SK-N-SH (cell line): Measurements from ENCODE around the gene GPR137. TPM values are rescaled to one million over a fixed set of nuclear protein-coding genes. Genes with fewer than 3 reads are reported as not detected.

ENCODE experiments used
- CTCF ChIA-PET: fragments of 300-600, 350-600 bp; formaldehyde crosslinking; extraction: SDS; loops from one replicate; lab custom pipeline; 2021; lab: Yijun Ruan, JAX
- POLR2A ChIA-PET: fragments of 350-600 bp; sonication (Branson Sonifier 250); formaldehyde crosslinking; extraction: SDS; loops from one replicate; lab custom pipeline; 2020; ENCODE audit warnings: antibody characterized with exemption, inconsistent platforms; lab: Yijun Ruan, JAX
- DNase-seq: peaks from one replicate; pipeline ENCODE4 v3.0.0; 2012
- H2AFZ ChIP-seq: fragments of 200-600 bp; sonication (generic); 2 replicates; pipeline ENCODE4 v1.8.1; 2016; ENCODE audit warnings: antibody characterized with exemption, mild to moderate bottlenecking, low read depth
- H3F3A ChIP-seq: fragments of 200-600 bp; sonication (generic); replicated peaks from 2 replicates; pipeline ENCODE3; 2016; ENCODE audit warnings: antibody characterized with exemption, mild to moderate bottlenecking; ENCODE audit not compliant: insufficient read depth
- H3K27ac ChIP-seq, 2 experiments: fragments of 200-500 bp in 1 of 2; fragments of 200-600 bp in 1 of 2; sonication (Bioruptor generic) in 1 of 2; sonication (generic), shearing (Covaris generic) in 1 of 2; 2 replicates each; pipeline versions ENCODE4 v1.5.1 to v1.6.1; 2014 to 2016; ENCODE audit warnings: low read depth in 2 of 2, inconsistent platforms in 1 of 2, low read length in 1 of 2, mild to moderate bottlenecking in 1 of 2, mixed read lengths in 1 of 2
- H3K27me3 ChIP-seq: fragments of 200-600 bp; sonication (generic), shearing (Covaris generic); 2 replicates; pipeline ENCODE4 v1.6.1; 2016; ENCODE audit warnings: mixed run types; ENCODE audit not compliant: insufficient read depth
- H3K36me3 ChIP-seq, 2 experiments: fragments of 200-500 bp in 1 of 2; fragments of 200-600 bp in 1 of 2; sonication (Bioruptor generic) in 1 of 2; sonication (generic) in 1 of 2; replicated peaks in 1 of 2; 2 replicates each; pipeline versions ENCODE3 to v1.5.1; 2014 to 2016; ENCODE audit warnings: low read length in 1 of 2, mild to moderate bottlenecking in 1 of 2; ENCODE audit not compliant: insufficient read depth in 2 of 2, control insufficient read depth in 1 of 2
- H3K4me1 ChIP-seq, 2 experiments: fragments of 200-500 bp in 1 of 2; fragments of 200-600 bp in 1 of 2; sonication (Bioruptor generic) in 1 of 2; sonication (generic), shearing (Covaris generic) in 1 of 2; 2 replicates each; pipeline versions ENCODE4 v1.5.1 to v1.6.1; 2014 to 2016; ENCODE audit warnings: low read depth in 1 of 2, low read length in 1 of 2, mixed run types in 1 of 2; ENCODE audit not compliant: insufficient read depth in 2 of 2, control insufficient read depth in 1 of 2
- H3K4me2 ChIP-seq: fragments of 200-600 bp; sonication (generic), shearing (Covaris generic); 2 replicates; pipeline ENCODE4 v1.6.1; 2017; ENCODE audit warnings: mixed run types
- H3K4me3 ChIP-seq, 2 experiments: fragments of 200-500 bp in 1 of 2; fragments of 200-600 bp in 1 of 2; sonication (Bioruptor generic) in 1 of 2; sonication (generic), shearing (Covaris generic) in 1 of 2; 2 replicates each; pipeline versions ENCODE4 v1.5.1 to v1.8.1; 2014 to 2016; ENCODE audit warnings: low read depth in 2 of 2, inconsistent platforms in 1 of 2, low read length in 1 of 2, mild to moderate bottlenecking in 1 of 2, mixed read lengths in 1 of 2, moderate library complexity in 1 of 2
- H3K79me2 ChIP-seq: fragments of 200-600 bp; sonication (generic); 2 replicates; pipeline ENCODE4 v1.8.1; 2017; ENCODE audit warnings: mild to moderate bottlenecking; ENCODE audit not compliant: insufficient read depth
- H3K9ac ChIP-seq: fragments of 200-600 bp; sonication (generic); 2 replicates; pipeline ENCODE4 v1.6.1; 2017; ENCODE audit warnings: mixed run types
- H3K9me2 ChIP-seq: fragments of 200-600 bp; sonication (generic); 2 replicates; pipeline ENCODE4 v1.6.1; 2017; ENCODE audit warnings: mixed run types
- H3K9me3 ChIP-seq: fragments of 200-600 bp; sonication (generic); 2 replicates; pipeline ENCODE4 v1.6.1; 2017; ENCODE audit warnings: mixed run types, mild to moderate bottlenecking, moderate library complexity
- H4K20me1 ChIP-seq: fragments of 200-600 bp; sonication (generic); 2 replicates; pipeline ENCODE4 v1.6.1; 2017; ENCODE audit warnings: mild to moderate bottlenecking, mixed run types; ENCODE audit not compliant: insufficient read depth
- CHD2 ChIP-seq: fragments of 150-350 bp; IDR thresholded peaks from 2 replicates; pipeline ENCODE4 v1.6.1; 2018; ENCODE audit warnings: low read length; ENCODE audit not compliant: partially characterized antibody
- ELF1 ChIP-seq: IDR thresholded peaks from 2 replicates; pipeline ENCODE4 v1.4.0; 2012
- EZH2phosphoT487 ChIP-seq: fragments of 200-600 bp; sonication (generic); IDR thresholded peaks from 2 replicates; pipeline ENCODE4 v1.6.1; 2017; ENCODE audit warnings: low read depth, mixed run types, mild to moderate bottlenecking, antibody characterized with exemption, moderate library complexity, borderline replicate concordance
- GABPA ChIP-seq: IDR thresholded peaks from 2 replicates; pipeline ENCODE4 v1.4.0; 2012; ENCODE audit warnings: low read depth, mild to moderate bottlenecking
- JUND ChIP-seq: IDR thresholded peaks from 2 replicates; pipeline ENCODE4 v1.4.0; 2012
- MEF2A ChIP-seq: IDR thresholded peaks from 2 replicates; pipeline ENCODE4 v1.4.0; 2012; ENCODE audit warnings: low read depth, borderline replicate concordance
- NRF1 ChIP-seq: IDR thresholded peaks from 2 replicates; pipeline ENCODE4 v1.6.1; 2012; ENCODE audit warnings: low read depth, mild to moderate bottlenecking, low read length
- RCOR1 ChIP-seq: fragments of 150-350 bp; IDR thresholded peaks from 2 replicates; pipeline ENCODE4 v1.6.1; 2017; ENCODE audit warnings: antibody characterized with exemption, low read length
- RXRA ChIP-seq: IDR thresholded peaks from 2 replicates; pipeline ENCODE4 v1.4.0; 2012; ENCODE audit warnings: low read depth, mild to moderate bottlenecking, borderline replicate concordance
- SIN3A ChIP-seq: IDR thresholded peaks from 2 replicates; pipeline ENCODE4 v1.6.1; 2012; ENCODE audit warnings: low read depth, mild to moderate bottlenecking, low read length, moderate library complexity, borderline replicate concordance
- WGBS: methylation state at CpG from one replicate; pipeline ENCODE4 v1.1.6; 2017; ENCODE audit warnings: low lambda C conversion rate; 5-methylcytosine and 5-hydroxymethylcytosine counted together
- polyA plus RNA-seq, 3 experiments: library from polyadenylated mRNA; depleted of rRNA; stranded (reverse); fragments of >200 nt; gene quantifications; 2 replicates each; pipeline ENCODE4 v1.2.3, GENCODE V29; 2012
- TF ChIP-seq, protein P1 (sequence below): fragments of 200-600 bp; sonication (generic); IDR thresholded peaks from 2 replicates; pipeline ENCODE4 v1.6.1; 2017; ENCODE audit warnings: antibody characterized with exemption, mild to moderate bottlenecking, moderate library complexity
- TF ChIP-seq, protein P2 (sequence below): fragments of 150-350 bp; IDR thresholded peaks from 2 replicates; pipeline ENCODE4 v1.6.1; 2016; ENCODE audit warnings: mild to moderate bottlenecking, low read depth, low read length
- TF ChIP-seq, protein P3 (sequence below): IDR thresholded peaks from 2 replicates; pipeline ENCODE4 v1.4.0; 2012; ENCODE audit warnings: low read depth, borderline replicate concordance
- TF ChIP-seq, protein P4 (sequence below): IDR thresholded peaks from 2 replicates; pipeline ENCODE4 v1.6.1; 2012; ENCODE audit warnings: mild to moderate bottlenecking, low read depth, low read length, moderate library complexity
- TF ChIP-seq, protein P5 (sequence below): fragments of 150-350 bp; IDR thresholded peaks from 2 replicates; pipeline ENCODE4 v1.6.1; 2017; ENCODE audit warnings: antibody characterized with exemption, low read length, low read depth, borderline replicate concordance

Gene GPR137
- polyA plus RNA-seq, 1 of the 3 experiments (the other 2 are of a cell fraction): 29.9 TPM

DNA sequence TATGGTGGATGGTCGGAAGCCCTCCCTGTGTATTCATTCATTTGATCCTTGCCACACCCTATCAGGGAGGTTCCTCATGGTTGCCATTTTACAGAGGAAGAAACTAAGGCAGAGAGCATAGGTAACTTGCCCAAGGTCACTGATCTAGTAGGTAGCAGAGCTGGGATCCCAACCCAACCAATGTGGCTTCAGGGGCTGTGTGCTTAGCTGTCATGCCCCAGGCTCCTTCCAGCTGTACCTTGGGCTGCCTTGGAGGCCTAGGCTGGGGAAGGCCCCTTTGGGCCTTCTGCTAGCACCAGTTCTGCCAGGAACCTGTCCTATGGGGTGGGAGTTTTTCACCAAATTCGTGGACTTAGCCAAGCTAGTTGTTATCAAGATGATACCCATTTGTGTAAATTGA lies 9.8 kb upstream of the GPR137 start:
- Histone ChIP-seq H3K36me3 (peaks cover 3 to 22% of the 10 kb centered on the region in 2 experiments), H3K27me3 (no peaks in the 10 kb centered on the region), H3K9me3 (no peaks in the 10 kb centered on the region), H3K79me2 (peaks cover 22% of the 10 kb centered on the region), H3K27ac (no peak overlapping the region), H3F3A (peaks cover 16% of the 10 kb centered on the region), H3K9me2 (no peaks in the 10 kb centered on the region), H3K9ac (no peak overlapping the region), H4K20me1 (no peaks in the 10 kb centered on the region), H2AFZ (no peak overlapping the region), H3K4me2 (no peak overlapping the region), H3K4me3 (no peak overlapping the region), H3K4me1 (peaks cover 0 to 8% of the 10 kb centered on the region in 2 experiments; a peak in 1 of 4 replicates)
- CTCF ChIA-PET: interaction anchor here (7.6 kb wide), 1 partner anchor 27 kb away, joined by 139 read pairs; the partner anchor contains the start of genes CATSPERZ and ESRRA
- 85% methylated on average over 2 of the region's 2 CpGs for WGBS
- POLR2A ChIA-PET: interaction anchor here (0.6 kb wide), 1 partner anchor 9 kb away, joined by 3 read pairs; no protein-coding TSS in a partner anchor
- no peak for DNase-seq
- no peak for TF ChIP-seq GABPA
- no peak for TF ChIP-seq RXRA
- TF ChIP-seq EZH2phosphoT487: no peak
- TF ChIP-seq JUND: no peak
- TF ChIP-seq ELF1: no peak
- TF ChIP-seq, protein P1, sequence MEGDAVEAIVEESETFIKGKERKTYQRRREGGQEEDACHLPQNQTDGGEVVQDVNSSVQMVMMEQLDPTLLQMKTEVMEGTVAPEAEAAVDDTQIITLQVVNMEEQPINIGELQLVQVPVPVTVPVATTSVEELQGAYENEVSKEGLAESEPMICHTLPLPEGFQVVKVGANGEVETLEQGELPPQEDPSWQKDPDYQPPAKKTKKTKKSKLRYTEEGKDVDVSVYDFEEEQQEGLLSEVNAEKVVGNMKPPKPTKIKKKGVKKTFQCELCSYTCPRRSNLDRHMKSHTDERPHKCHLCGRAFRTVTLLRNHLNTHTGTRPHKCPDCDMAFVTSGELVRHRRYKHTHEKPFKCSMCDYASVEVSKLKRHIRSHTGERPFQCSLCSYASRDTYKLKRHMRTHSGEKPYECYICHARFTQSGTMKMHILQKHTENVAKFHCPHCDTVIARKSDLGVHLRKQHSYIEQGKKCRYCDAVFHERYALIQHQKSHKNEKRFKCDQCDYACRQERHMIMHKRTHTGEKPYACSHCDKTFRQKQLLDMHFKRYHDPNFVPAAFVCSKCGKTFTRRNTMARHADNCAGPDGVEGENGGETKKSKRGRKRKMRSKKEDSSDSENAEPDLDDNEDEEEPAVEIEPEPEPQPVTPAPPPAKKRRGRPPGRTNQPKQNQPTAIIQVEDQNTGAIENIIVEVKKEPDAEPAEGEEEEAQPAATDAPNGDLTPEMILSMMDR: no peak
- TF ChIP-seq MEF2A: no peak
- TF ChIP-seq SIN3A: no peak

DNA sequence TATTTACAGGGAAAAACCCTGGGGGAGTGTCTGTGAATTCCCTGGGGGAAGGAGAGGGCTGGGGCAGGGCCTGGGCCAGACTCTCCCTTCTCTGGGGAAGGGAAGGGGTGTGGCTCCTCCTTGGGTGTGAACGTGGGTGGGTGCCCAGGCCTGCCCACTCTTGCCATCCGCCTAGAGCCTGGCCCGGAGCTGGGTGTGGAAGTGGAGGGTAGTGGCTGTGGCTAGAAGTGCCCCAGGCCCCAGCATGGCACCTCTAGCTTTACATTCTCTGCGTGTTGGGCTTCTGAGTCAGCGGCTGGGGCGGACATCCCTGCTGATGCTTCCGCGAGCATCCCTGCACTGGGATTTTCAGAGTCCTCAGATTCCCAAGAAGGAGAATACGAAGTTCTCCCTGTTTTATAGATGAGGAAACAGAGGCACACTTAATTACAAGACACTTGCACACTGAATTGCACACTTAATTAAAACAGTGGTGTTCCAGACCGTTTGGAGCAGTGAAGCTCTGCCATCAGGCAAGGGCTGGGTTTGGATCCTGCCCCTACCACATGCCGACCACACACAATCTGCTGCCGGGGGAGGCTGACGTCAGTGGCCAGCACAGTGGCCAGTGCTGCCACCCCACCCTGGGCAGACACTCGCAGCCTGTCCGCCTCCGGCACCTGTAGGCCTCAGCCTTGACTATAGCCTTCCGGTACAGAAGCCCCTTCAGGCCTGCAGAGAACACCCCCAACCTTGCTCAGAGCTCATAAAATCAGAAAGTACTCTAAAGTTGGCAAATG lies 8.8 kb upstream of the GPR137 start:
- peaks cover 10% of the 10 kb centered on the region for H3F3A ChIP-seq
- H3K27me3 ChIP-seq: no peaks in the 10 kb centered on the region
- 86% methylated on average over 14 of the region's 17 CpGs for WGBS
- peaks cover 0 to 8% of the 10 kb centered on the region in 2 experiments; a peak in 1 of 4 replicates for H3K4me1 ChIP-seq
- no peaks in the 10 kb centered on the region for H3K9me2 ChIP-seq
- CTCF ChIA-PET: interaction anchor here (0.7 to 7.6 kb wide), 4 partner anchors 14 to 78 kb away, joined by 3 to 139 read pairs (median 6); partner anchors contain the start of genes CATSPERZ, ESRRA, KCNK4 and PRDX5
- peaks cover 3 to 22% of the 10 kb centered on the region in 2 experiments for H3K36me3 ChIP-seq
- no peak overlapping the region for H3K4me2 ChIP-seq
- no peak overlapping the region for H3K27ac ChIP-seq
- DNase-seq: no peak
- peaks cover 17% of the 10 kb centered on the region for H3K79me2 ChIP-seq
- POLR2A ChIA-PET: interaction anchor here (0.6 to 1.1 kb wide), 2 partner anchors 8 to 12 kb away, joined by 3 to 4 read pairs; no protein-coding TSS in a partner anchor
- no peaks in the 10 kb centered on the region for H3K9me3 ChIP-seq
- H3K9ac ChIP-seq: no peak overlapping the region
- H2AFZ ChIP-seq: no peak overlapping the region
- H3K4me3 ChIP-seq: no peak overlapping the region
- no peaks in the 10 kb centered on the region for H4K20me1 ChIP-seq
- TF ChIP-seq RCOR1 (no peak), RXRA (no peak), MEF2A (no peak), CHD2 (no peak), NRF1 (no peak)
- TF ChIP-seq, protein P2, sequence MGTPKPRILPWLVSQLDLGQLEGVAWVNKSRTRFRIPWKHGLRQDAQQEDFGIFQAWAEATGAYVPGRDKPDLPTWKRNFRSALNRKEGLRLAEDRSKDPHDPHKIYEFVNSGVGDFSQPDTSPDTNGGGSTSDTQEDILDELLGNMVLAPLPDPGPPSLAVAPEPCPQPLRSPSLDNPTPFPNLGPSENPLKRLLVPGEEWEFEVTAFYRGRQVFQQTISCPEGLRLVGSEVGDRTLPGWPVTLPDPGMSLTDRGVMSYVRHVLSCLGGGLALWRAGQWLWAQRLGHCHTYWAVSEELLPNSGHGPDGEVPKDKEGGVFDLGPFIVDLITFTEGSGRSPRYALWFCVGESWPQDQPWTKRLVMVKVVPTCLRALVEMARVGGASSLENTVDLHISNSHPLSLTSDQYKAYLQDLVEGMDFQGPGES: no peak
- TF ChIP-seq, protein P3, sequence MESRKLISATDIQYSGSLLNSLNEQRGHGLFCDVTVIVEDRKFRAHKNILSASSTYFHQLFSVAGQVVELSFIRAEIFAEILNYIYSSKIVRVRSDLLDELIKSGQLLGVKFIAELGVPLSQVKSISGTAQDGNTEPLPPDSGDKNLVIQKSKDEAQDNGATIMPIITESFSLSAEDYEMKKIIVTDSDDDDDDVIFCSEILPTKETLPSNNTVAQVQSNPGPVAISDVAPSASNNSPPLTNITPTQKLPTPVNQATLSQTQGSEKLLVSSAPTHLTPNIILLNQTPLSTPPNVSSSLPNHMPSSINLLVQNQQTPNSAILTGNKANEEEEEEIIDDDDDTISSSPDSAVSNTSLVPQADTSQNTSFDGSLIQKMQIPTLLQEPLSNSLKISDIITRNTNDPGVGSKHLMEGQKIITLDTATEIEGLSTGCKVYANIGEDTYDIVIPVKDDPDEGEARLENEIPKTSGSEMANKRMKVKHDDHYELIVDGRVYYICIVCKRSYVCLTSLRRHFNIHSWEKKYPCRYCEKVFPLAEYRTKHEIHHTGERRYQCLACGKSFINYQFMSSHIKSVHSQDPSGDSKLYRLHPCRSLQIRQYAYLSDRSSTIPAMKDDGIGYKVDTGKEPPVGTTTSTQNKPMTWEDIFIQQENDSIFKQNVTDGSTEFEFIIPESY: no peak
- TF ChIP-seq, protein P4, sequence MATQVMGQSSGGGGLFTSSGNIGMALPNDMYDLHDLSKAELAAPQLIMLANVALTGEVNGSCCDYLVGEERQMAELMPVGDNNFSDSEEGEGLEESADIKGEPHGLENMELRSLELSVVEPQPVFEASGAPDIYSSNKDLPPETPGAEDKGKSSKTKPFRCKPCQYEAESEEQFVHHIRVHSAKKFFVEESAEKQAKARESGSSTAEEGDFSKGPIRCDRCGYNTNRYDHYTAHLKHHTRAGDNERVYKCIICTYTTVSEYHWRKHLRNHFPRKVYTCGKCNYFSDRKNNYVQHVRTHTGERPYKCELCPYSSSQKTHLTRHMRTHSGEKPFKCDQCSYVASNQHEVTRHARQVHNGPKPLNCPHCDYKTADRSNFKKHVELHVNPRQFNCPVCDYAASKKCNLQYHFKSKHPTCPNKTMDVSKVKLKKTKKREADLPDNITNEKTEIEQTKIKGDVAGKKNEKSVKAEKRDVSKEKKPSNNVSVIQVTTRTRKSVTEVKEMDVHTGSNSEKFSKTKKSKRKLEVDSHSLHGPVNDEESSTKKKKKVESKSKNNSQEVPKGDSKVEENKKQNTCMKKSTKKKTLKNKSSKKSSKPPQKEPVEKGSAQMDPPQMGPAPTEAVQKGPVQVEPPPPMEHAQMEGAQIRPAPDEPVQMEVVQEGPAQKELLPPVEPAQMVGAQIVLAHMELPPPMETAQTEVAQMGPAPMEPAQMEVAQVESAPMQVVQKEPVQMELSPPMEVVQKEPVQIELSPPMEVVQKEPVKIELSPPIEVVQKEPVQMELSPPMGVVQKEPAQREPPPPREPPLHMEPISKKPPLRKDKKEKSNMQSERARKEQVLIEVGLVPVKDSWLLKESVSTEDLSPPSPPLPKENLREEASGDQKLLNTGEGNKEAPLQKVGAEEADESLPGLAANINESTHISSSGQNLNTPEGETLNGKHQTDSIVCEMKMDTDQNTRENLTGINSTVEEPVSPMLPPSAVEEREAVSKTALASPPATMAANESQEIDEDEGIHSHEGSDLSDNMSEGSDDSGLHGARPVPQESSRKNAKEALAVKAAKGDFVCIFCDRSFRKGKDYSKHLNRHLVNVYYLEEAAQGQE: no peak
- TF ChIP-seq, protein P5, sequence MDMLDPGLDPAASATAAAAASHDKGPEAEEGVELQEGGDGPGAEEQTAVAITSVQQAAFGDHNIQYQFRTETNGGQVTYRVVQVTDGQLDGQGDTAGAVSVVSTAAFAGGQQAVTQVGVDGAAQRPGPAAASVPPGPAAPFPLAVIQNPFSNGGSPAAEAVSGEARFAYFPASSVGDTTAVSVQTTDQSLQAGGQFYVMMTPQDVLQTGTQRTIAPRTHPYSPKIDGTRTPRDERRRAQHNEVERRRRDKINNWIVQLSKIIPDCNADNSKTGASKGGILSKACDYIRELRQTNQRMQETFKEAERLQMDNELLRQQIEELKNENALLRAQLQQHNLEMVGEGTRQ: no peak
